HUES64 (cell line): ENCODE data around the gene PGLYRP1.
A peak's percentile ranks its signal among the peaks of the same experiment; 100 is the strongest.

ENCODE experiments used
- H3K27ac ChIP-seq: 2 replicates; pipeline ENCODE4 v1.7.0; 2013; ENCODE audit warnings: low read depth, low read length, inconsistent platforms
- H3K27me3 ChIP-seq: 2 replicates; pipeline ENCODE4 v1.6.1; 2013; ENCODE audit warnings: mild to moderate bottlenecking, low read length; ENCODE audit not compliant: insufficient read depth
- H3K36me3 ChIP-seq: 2 replicates; pipeline ENCODE4 v1.6.1; 2013; ENCODE audit warnings: mild to moderate bottlenecking, low read length; ENCODE audit not compliant: insufficient read depth
- H3K4me1 ChIP-seq: 2 replicates; pipeline ENCODE4 v1.6.1; 2013; ENCODE audit warnings: mild to moderate bottlenecking, low read length, moderate library complexity; ENCODE audit not compliant: insufficient read depth
- H3K4me3 ChIP-seq: 2 replicates; pipeline ENCODE4 v1.5.1; 2013; ENCODE audit warnings: mild to moderate bottlenecking, low read length, moderate library complexity
- H3K9ac ChIP-seq: 2 replicates; pipeline ENCODE4 v1.6.1; 2013; ENCODE audit warnings: mild to moderate bottlenecking, low read depth, low read length
- H3K9me3 ChIP-seq: 2 replicates; pipeline ENCODE4 v1.6.1; 2013; ENCODE audit warnings: low read depth, low read length; ENCODE audit not compliant: insufficient read depth
- WGBS: fragments of 150-250, 120-280 bp; methylation state at CpG from one replicate; pipeline ENCODE4 v1.1.7; 2013; ENCODE audit warnings: missing lambda C conversion rate; 5-methylcytosine and 5-hydroxymethylcytosine counted together

The PGLYRP1 gene

DNA sequence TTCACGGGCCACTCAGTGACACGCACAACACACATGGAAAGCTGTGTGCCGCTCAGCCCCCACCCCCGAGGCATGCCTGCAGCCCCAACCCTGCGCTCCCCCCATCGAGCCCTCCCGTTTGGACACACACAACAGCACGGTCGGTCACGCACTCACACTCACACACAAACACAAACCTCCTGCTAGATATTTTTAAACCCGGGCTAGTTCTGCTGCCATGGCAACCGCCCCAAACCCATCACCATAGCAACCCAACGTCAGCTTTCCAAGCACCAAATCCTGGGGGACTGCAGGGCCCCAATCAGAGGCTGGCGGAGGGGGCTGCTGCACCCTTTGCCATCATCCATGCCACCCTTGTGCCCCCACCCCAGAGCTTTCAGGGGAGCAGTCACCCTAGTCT is 46.7 kb downstream of the PGLYRP1 start:
- peaks cover 6% of the 10 kb centered on the region; the same call in 1 of the 2 replicates for H3K4me1 ChIP-seq
- peaks cover 21% of the 10 kb centered on the region for H3K27me3 ChIP-seq
- H3K4me3 ChIP-seq = no peak overlapping the region
- 83% methylated on average over 14 of the region's 14 CpGs for WGBS
- no peaks in the 10 kb centered on the region for H3K9me3 ChIP-seq
- H3K27ac ChIP-seq = no peak overlapping the region
- H3K36me3 ChIP-seq = no peaks in the 10 kb centered on the region
- no peak overlapping the region for H3K9ac ChIP-seq

DNA sequence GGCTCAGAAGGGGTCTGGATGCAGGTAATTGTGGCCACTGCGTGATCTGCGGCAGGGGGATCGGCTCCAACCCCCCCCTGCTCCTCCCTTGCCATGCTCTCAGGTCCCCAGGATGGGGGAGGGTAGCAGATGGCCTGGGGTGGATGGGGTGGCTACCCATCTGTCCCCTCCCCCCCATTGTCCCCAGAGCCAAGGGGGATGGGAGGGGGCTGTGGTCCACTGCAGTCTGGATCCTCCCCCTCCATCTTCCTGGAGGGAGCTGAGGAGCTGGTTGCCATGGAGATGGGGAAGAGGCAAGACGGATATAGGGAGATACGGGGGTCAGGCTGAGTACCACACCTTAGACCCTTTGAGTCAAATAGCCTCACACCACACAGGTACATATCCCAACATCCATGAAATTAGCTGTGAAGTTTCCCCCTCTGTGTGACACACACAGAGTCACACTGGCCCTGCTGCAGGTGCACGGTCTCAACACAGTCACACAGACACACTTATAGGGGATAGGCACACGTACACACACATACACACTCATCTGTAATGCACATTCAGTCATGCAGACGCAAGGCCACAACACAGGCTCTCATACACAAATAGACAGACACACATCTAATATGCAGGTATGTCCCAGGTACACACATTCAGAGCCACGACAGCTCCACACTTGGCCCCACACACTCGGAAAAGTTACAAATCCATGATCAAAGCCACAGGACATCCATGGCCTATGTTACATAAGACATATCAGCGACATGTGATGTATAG is 47.4 kb downstream of the PGLYRP1 start:
- Histone ChIP-seq H3K36me3 (no peaks in the 10 kb centered on the region), H3K4me3 (no peak overlapping the region), H3K9me3 (no peaks in the 10 kb centered on the region), H3K9ac (no peak overlapping the region), H3K4me1 (peaks cover 4% of the 10 kb centered on the region; the same call in 1 of the 2 replicates), H3K27ac (no peak overlapping the region), H3K27me3 (peaks cover 21% of the 10 kb centered on the region)
- WGBS = 83% methylated on average over 10 of the region's 11 CpGs

DNA sequence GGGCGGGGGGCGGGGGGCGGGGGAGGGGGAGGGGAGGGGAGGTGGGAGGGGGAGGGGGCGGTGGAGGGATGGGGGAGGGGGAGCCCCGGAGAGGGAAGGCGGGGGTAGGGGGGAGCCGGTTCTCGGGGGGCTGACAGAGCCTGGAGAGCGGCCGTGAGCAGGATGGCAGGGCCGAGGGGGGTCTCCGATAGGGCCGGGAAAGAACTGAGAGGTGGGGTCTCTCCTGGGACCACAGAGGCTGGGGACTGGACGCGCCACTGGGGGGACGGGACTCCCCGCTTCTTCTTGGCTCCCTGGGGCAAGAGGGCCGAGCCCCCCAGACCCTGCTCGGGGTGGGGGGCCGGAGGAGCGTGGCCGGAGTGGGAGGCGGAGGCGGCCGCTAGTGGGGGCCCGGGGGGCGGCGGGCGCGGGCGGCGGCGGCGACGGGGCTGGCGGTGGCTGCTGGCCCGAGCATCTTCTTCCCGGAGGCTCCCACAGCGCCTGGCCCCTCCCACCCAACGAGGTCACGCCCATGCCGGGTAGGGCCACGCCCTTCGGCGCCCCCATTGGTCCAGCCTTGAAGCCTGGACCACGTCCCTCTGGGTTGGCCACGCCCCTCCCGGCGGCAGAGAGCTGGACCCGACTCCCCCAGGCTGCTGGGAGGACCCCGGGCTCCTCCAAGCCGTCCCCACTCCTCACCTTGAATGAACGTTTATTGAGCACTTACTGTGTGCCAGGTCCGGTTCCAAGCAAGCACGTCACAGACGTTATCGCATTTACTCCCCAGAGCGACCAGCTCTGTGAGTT is 49.1 kb downstream of the PGLYRP1 start, which contains the start of gene NOVA2:
Gene NOVA2, minus strand, starts transcription at position 313 of the 786 bp plus-strand sequence. CDS start 514 bp downstream, outside the sequence.
- H3K27ac ChIP-seq = no peak within 1 kb of the TSS
- peak within 1 kb of the TSS; percentile 58 for H3K4me3 ChIP-seq
- no peaks in the 10 kb centered on the region for H3K36me3 ChIP-seq
- H3K4me1 ChIP-seq = peaks cover 4% of the 10 kb centered on the region; the same call in 1 of the 2 replicates
- H3K9me3 ChIP-seq = no peaks in the 10 kb centered on the region
- peaks cover 21% of the 10 kb centered on the region for H3K27me3 ChIP-seq
- H3K9ac ChIP-seq = no peak within 1 kb of the TSS
- 5% methylated on average over 54 of the region's 58 CpGs for WGBS

DNA sequence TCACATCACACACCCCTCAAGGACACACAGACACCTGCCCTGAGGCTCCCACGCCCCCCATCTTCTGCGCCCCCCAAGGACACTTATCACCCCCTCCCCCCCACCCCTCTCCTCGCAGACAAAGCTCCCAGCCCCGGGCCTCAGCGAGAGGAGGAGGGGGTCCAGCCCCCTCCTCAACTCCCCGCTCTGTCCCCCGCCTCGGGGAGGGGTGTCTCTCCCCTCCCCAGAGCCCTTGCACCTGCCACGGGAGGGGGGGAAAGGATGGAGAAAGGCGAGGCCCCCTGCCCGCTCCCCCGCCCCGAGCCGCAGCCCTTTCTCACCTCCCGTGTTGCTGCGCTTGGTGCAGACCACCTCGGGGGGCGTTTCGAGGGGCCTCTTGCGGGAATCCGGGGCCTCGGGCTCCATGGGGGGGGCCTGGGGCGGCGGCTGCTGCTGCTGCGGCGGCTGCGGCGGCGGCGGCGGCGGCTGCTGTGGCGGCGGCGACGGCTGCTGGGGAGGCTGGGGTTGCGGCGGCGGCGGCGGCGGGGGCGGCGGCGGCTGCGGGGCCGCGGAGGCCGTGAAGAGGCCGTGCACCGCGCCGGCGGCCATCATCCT is 49.8 kb downstream of the PGLYRP1 start:
- WGBS = 4% methylated on average over 30 of the region's 54 CpGs
- Histone ChIP-seq H3K27ac (no peak overlapping the region), H3K9ac (no peak overlapping the region), H3K36me3 (no peaks in the 10 kb centered on the region), H3K4me1 (peaks cover 4% of the 10 kb centered on the region; the same call in 1 of the 2 replicates), H3K27me3 (peaks cover 21% of the 10 kb centered on the region), H3K9me3 (no peaks in the 10 kb centered on the region), H3K4me3 (peak overlapping the region; percentile 41)

DNA sequence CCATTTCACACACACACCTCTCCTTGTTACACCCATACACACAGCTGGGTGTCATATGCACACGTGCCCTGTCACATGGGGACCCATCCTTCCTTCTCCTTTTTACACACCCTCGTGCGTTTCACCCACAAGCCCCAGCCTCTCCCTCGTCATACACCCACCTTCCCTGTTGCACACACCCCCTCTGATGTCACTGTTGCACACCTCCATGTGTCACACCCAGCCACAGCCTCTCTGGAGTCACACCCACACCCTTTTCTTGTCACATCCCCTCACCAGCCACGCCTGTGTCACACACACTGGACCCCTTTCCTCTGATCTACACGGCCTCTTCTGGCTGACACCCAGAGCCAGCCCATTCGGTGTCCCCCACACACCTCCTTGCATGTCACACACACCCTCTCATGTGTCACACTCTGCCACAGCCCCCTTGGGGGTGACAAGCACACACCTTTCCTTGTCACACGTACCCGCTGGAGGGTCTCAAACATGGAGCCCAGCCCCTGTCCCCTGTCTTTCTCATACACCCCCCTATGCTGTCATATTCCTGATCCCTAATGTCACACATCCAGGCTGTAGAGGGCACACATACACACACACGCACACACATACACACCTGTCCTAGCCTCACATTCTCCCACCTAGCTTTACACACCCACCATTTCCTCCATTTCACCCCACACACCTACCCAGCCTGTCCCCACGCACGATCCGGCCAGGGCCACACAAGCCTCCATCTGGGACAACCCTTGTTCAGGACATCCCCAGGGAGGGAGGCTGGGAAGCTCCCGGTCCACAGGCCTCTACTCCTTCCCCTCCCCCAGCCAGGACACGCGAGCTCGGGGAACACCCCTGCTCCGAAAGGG is 50.5 kb downstream of the PGLYRP1 start:
- Histone ChIP-seq H3K4me3 (peak overlapping the region; percentile 41), H3K27me3 (peaks cover 21% of the 10 kb centered on the region), H3K36me3 (no peaks in the 10 kb centered on the region), H3K9ac (no peak overlapping the region), H3K27ac (no peak overlapping the region), H3K4me1 (peaks cover 4% of the 10 kb centered on the region; the same call in 1 of the 2 replicates), H3K9me3 (no peaks in the 10 kb centered on the region)
- WGBS = 47% methylated on average over 18 of the region's 18 CpGs

DNA sequence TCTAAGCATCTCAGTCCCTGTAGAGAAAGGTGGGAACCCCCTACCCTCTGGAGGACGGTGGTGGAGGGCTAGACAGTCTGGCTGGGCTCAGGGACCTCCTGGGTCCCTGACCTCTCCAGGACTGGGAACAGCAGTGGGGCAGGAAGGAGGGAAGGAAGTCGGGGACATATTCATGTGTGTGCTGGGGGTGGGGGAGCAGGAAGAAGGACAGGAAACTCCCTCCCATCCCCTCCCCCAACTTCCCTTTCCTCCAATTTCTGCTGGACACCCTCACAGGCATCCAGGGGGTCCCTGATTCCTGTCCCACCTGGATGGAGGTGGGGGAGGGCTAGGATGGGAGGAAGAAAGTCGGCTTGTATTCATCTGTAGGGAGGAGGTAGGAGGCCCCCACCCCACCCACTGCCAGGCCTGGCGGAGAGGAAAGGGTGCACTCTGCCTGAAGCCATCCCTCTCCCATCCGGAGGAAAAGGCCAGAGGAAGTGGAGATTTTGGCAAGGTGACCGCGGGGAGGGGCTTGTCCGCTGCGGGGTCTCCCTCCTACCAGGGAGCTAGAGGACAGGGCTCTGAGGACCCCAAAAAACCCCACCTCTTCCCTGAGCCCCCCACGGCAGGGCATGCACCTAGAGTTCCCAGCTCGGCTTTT is 51.5 kb downstream of the PGLYRP1 start:
- Histone ChIP-seq H3K9me3 (no peaks in the 10 kb centered on the region), H3K4me1 (peaks cover 4% of the 10 kb centered on the region; the same call in 1 of the 2 replicates), H3K36me3 (no peaks in the 10 kb centered on the region), H3K27me3 (peaks cover 21% of the 10 kb centered on the region), H3K4me3 (no peak overlapping the region), H3K9ac (no peak overlapping the region), H3K27ac (no peak overlapping the region)
- 36% methylated on average over 9 of the region's 11 CpGs for WGBS

DNA sequence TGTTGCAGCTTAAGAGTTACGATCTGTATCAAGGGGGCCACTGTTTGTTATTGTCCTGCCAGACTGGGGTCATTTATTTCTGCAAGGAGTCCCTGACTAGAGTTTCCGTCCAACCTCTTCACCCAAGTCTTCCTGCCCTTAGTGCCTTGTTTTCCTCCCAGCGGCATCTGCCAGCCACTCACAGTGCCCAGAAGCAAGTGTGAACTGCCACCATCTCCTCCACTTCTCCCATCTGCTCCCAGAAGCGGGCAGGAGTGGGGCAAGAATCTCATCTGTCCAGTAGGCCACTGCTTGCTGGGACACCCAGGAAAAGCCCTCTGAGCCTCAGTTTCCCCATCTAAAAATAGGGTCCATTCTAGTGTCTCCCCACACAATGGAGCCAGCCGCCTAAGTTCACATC is 53.2 kb downstream of the PGLYRP1 start:
- Histone ChIP-seq H3K9ac (no peak overlapping the region), H3K27me3 (peaks cover 21% of the 10 kb centered on the region), H3K9me3 (no peaks in the 10 kb centered on the region), H3K4me3 (no peak overlapping the region), H3K36me3 (no peaks in the 10 kb centered on the region), H3K4me1 (peaks cover 4% of the 10 kb centered on the region; the same call in 1 of the 2 replicates), H3K27ac (no peak overlapping the region)
- WGBS = 90% methylated on average over 5 of the region's 5 CpGs
